SU-DHL-6 (cell line): Measurements from ENCODE around the gene CCDC85B.
A peak's percentile ranks its signal among the peaks of the same experiment; 100 is the strongest.

Source experiments
- H2AFZ ChIP-seq: fragments of 200-600 bp; sonication (generic); 2 replicates; pipeline ENCODE4 v1.6.1; 2014; ENCODE audit warnings: low read depth, mild to moderate bottlenecking, moderate library complexity, mixed read lengths, antibody characterized with exemption, low read length; ENCODE audit not compliant: severe bottlenecking
- H3F3A ChIP-seq: fragments of 200-600 bp; shearing (Covaris generic); 2 replicates; pipeline ENCODE4 v1.6.0; 2016; ENCODE audit warnings: antibody characterized with exemption, mild to moderate bottlenecking; ENCODE audit not compliant: insufficient read depth
- H3K27ac ChIP-seq: fragments of 200-600 bp; sonication (generic); 2 replicates; pipeline ENCODE4 v1.5.1; 2016; ENCODE audit warnings: low read depth, mild to moderate bottlenecking, low read length, moderate library complexity, mixed read lengths
- H3K27me3 ChIP-seq: fragments of 200-600 bp; sonication (generic), shearing (Covaris generic); 2 replicates; pipeline ENCODE4 v1.6.0; 2014; ENCODE audit warnings: mild to moderate bottlenecking, low read length
- H3K36me3 ChIP-seq: fragments of 200-600 bp; sonication (generic); 2 replicates; pipeline ENCODE4 v1.6.1; 2014; ENCODE audit warnings: mild to moderate bottlenecking, low read length, mixed read lengths
- H3K4me2 ChIP-seq: fragments of 300-600, 200-600 bp; shearing (Covaris generic), sonication (generic); 2 replicates; pipeline ENCODE4 v1.6.0; 2014; ENCODE audit warnings: low read length, low read depth, mild to moderate bottlenecking; ENCODE audit not compliant: poor library complexity, severe bottlenecking
- H3K4me3 ChIP-seq: fragments of 200-600 bp; sonication (generic); 2 replicates; pipeline ENCODE4 v1.5.1; 2014; ENCODE audit warnings: antibody characterized with exemption, low read length, mild to moderate bottlenecking, mixed read lengths; ENCODE audit not compliant: insufficient read depth, poor library complexity, severe bottlenecking
- H3K79me2 ChIP-seq: fragments of 200-600 bp; sonication (generic); 2 replicates; pipeline ENCODE4 v1.6.1; 2014; ENCODE audit warnings: mild to moderate bottlenecking, low read length, moderate library complexity; ENCODE audit not compliant: insufficient read depth
- H3K9ac ChIP-seq: fragments of 200-600 bp; sonication (generic); 2 replicates; pipeline ENCODE4 v1.7.0; 2014; ENCODE audit warnings: mild to moderate bottlenecking, low read length
- H3K9me2 ChIP-seq: fragments of 200-600 bp; sonication (generic); replicated peaks from 2 replicates; pipeline ENCODE4 v1.6.1; 2014; ENCODE audit warnings: low read length; ENCODE audit not compliant: insufficient read depth
- H3K9me3 ChIP-seq: fragments of 200-600 bp; sonication (generic); 2 replicates; pipeline ENCODE4 v1.6.1; 2014; ENCODE audit warnings: low read length, mixed read lengths; ENCODE audit not compliant: insufficient read depth
- H4K20me1 ChIP-seq: fragments of 200-600 bp; sonication (generic); 2 replicates; pipeline ENCODE4 v1.6.1; 2014; ENCODE audit warnings: low read depth, mild to moderate bottlenecking, antibody characterized with exemption, low read length, moderate library complexity, mixed read lengths
- CTCF ChIP-seq: fragments of 200-600 bp; sonication (generic); IDR thresholded peaks from one replicate; pipeline ENCODE4 v1.5.1; 2017; ENCODE audit warnings: antibody characterized with exemption, mild to moderate bottlenecking, low read length, moderate library complexity; ENCODE audit not compliant: insufficient read depth, poor library complexity, severe bottlenecking
- EZH2phosphoT487 ChIP-seq: fragments of 200-600 bp; sonication (generic), shearing (Covaris generic); conservative IDR thresholded peaks from 2 replicates; pipeline ENCODE4 v1.6.1; 2018; ENCODE audit warnings: mild to moderate bottlenecking, antibody characterized with exemption, low read length, moderate library complexity, mixed read lengths

Gene CCDC85B

GRCh38 chr11:65927904-65928397, 37.5 kb downstream of the CCDC85B start:
- TF ChIP-seq CTCF, result no peak
- no peak for TF ChIP-seq EZH2phosphoT487
- H3K4me2 ChIP-seq, result peak overlapping the region; percentile 24
- no peak overlapping the region for H3K27ac ChIP-seq

GRCh38 chr11:65928667-65929066, 38.2 kb downstream of the CCDC85B start:
- Histone ChIP-seq H3K27me3 (no peaks in the 10 kb centered on the region), H3F3A (no peaks in the 10 kb centered on the region), H3K9ac (no peak overlapping the region), H3K27ac (no peak overlapping the region), H3K4me3 (no peak overlapping the region), H3K79me2 (no peaks in the 10 kb centered on the region), H3K9me3 (no peaks in the 10 kb centered on the region), H3K4me2 (no peak overlapping the region), H4K20me1 (no peaks in the 10 kb centered on the region), H2AFZ (no peak overlapping the region), H3K36me3 (no peaks in the 10 kb centered on the region), H3K9me2 (no peaks in the 10 kb centered on the region)
- no peak for TF ChIP-seq CTCF
- no peak for TF ChIP-seq EZH2phosphoT487

More at GRCh38 chr11:65927904-65928397, 37.5 kb downstream of the CCDC85B start:
- no peaks in the 10 kb centered on the region for H3K79me2 ChIP-seq
- H3K4me3 ChIP-seq, result no peak overlapping the region
- H2AFZ ChIP-seq, result peak overlapping the region; percentile 19
- H3F3A ChIP-seq, result no peaks in the 10 kb centered on the region
- no peaks in the 10 kb centered on the region for H3K9me2 ChIP-seq
- H3K9me3 ChIP-seq, result no peaks in the 10 kb centered on the region
- H3K36me3 ChIP-seq, result no peaks in the 10 kb centered on the region
- H3K27me3 ChIP-seq, result no peaks in the 10 kb centered on the region
- H3K9ac ChIP-seq, result no peak overlapping the region
- H4K20me1 ChIP-seq, result no peaks in the 10 kb centered on the region

- H3K4me2 ChIP-seq, result no peak overlapping the region
- H3K79me2 ChIP-seq, result no peaks in the 10 kb centered on the region
- no peaks in the 10 kb centered on the region for H3F3A ChIP-seq
- no peak overlapping the region for H3K9ac ChIP-seq
- no peaks in the 10 kb centered on the region for H3K9me3 ChIP-seq
- H3K36me3 ChIP-seq, result no peaks in the 10 kb centered on the region
- H2AFZ ChIP-seq, result no peak overlapping the region
- H4K20me1 ChIP-seq, result no peaks in the 10 kb centered on the region
- H3K27me3 ChIP-seq, result no peaks in the 10 kb centered on the region
- H3K9me2 ChIP-seq, result no peaks in the 10 kb centered on the region
- TF ChIP-seq CTCF (no peak), EZH2phosphoT487 (no peak)
- no peak overlapping the region for H3K27ac ChIP-seq
- H3K4me3 ChIP-seq, result no peak overlapping the region
Measured at GRCh38 chr11:65931773-65932557, 41.5 kb downstream of the CCDC85B start.
